Astrocyte (in vitro differentiated cells and primary cell): ENCODE results near the gene UBE2C.

Experiments used
- EZH2 ChIP-seq: IDR thresholded peaks from 2 replicates; pipeline ENCODE4 v1.6.1; 2012; ENCODE audit warnings: mild to moderate bottlenecking, low read length, inconsistent platforms; ENCODE audit not compliant: insufficient read depth
- TF ChIP-seq, protein P1 (sequence below): IDR thresholded peaks from 2 replicates; pipeline ENCODE4 v1.5.1; 2011; ENCODE audit warnings: low read depth, mild to moderate bottlenecking, inconsistent platforms, low read length, moderate library complexity; ENCODE audit not compliant: insufficient read depth

DNA sequence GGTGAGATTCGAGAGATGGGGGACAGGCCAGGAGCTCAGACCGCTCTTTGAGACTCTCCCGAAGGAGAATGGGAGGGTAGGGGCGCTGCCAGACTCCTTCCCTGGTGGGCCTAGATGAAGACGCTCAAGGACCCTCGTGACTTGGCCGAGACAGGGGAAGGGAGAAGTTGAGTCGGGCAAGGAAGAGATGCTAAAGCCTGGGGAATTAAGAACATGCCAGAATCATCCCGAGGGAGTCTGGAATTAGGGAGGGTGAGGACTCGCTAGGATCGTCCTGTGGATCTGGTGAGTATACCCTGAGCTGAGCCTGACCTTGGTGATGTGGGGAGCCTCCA, 529 bp downstream of the UBE2C start:
- TF ChIP-seq, protein P1, sequence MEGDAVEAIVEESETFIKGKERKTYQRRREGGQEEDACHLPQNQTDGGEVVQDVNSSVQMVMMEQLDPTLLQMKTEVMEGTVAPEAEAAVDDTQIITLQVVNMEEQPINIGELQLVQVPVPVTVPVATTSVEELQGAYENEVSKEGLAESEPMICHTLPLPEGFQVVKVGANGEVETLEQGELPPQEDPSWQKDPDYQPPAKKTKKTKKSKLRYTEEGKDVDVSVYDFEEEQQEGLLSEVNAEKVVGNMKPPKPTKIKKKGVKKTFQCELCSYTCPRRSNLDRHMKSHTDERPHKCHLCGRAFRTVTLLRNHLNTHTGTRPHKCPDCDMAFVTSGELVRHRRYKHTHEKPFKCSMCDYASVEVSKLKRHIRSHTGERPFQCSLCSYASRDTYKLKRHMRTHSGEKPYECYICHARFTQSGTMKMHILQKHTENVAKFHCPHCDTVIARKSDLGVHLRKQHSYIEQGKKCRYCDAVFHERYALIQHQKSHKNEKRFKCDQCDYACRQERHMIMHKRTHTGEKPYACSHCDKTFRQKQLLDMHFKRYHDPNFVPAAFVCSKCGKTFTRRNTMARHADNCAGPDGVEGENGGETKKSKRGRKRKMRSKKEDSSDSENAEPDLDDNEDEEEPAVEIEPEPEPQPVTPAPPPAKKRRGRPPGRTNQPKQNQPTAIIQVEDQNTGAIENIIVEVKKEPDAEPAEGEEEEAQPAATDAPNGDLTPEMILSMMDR = no peak
- no peak for TF ChIP-seq EZH2
